ENCODE data around the gene NCOR2. TPM values are rescaled to one million over a fixed set of nuclear protein-coding genes. Genes with fewer than 3 reads are reported as not detected.
A peak's percentile ranks its signal among the peaks of the same experiment; 100 is the strongest.
"Not testable (repeated sequence)": the region's sequence is repeated elsewhere in the genome, so short reads cannot be mapped to it uniquely, and the experiment has no call there.

Gene NCOR2
- total RNA-seq, 2 donors from 2014 or later = 137 to 148 TPM

DNA sequence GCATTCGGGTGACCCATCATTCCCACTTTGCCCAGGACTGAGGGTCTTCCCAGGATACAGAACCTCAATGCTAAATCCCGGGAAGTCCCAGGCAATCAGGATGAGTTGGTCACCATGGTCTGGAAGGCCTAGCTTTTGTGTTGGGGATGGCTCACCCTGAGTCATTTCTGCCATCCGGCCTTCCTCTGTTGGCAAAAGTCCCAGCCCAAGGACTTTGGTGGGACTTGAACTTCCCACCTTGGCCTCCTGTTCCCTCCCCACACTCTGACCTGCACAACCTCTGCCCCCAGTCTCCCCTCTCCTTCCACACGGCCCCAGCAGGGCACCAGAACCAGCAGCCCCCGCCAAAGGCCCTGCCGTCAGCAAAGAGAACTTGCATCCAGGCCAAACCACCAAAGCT, 24.6 kb upstream of the NCOR2 start:
- H3K4me3 ChIP-seq = no peak overlapping the region
- intact Hi-C loops (cut with DNase I) = no loop called here
- TF ChIP-seq, protein P1, sequence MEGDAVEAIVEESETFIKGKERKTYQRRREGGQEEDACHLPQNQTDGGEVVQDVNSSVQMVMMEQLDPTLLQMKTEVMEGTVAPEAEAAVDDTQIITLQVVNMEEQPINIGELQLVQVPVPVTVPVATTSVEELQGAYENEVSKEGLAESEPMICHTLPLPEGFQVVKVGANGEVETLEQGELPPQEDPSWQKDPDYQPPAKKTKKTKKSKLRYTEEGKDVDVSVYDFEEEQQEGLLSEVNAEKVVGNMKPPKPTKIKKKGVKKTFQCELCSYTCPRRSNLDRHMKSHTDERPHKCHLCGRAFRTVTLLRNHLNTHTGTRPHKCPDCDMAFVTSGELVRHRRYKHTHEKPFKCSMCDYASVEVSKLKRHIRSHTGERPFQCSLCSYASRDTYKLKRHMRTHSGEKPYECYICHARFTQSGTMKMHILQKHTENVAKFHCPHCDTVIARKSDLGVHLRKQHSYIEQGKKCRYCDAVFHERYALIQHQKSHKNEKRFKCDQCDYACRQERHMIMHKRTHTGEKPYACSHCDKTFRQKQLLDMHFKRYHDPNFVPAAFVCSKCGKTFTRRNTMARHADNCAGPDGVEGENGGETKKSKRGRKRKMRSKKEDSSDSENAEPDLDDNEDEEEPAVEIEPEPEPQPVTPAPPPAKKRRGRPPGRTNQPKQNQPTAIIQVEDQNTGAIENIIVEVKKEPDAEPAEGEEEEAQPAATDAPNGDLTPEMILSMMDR (IDR thresholded peaks at IDR 0.05) = no peak
- DNase-seq = no peak
- no peaks in the 10 kb centered on the region for H3K9me3 ChIP-seq
- H3K27me3 ChIP-seq = no peaks in the 10 kb centered on the region
- peaks cover 6% of the 10 kb centered on the region for H3K4me1 ChIP-seq
- H3K9ac ChIP-seq (ENCODE audit: low read depth in 2 of 2, low read length in 2 of 2) = no peak overlapping the region
- peak overlapping the region; percentile 44 for H3K27ac ChIP-seq
- H3K36me3 ChIP-seq = no peaks in the 10 kb centered on the region

DNA sequence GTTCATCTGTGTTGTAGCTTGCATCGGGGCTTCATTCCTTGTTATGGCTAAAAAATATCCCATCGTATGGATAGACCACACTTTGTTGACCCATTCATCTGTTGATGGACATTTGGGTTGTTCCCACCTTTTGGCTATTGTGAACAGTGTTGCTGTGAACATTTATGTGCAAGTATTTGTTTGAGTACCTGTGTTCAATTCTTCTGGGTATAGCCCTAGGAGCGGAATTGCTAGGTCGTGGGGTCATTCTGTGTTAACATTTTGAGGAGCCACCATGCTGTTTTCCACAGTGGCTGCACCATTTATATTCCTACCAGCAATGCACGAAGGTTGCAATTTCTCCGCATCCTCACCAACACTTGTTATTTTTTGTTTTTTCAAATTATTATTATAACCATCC, 23.0 kb upstream of the NCOR2 start:
- Histone ChIP-seq H3K4me1 (peaks cover 6% of the 10 kb centered on the region), H3K4me3 (no peak overlapping the region), H3K9ac (ENCODE audit: low read depth in 2 of 2, low read length in 2 of 2) (no peak overlapping the region), H3K36me3 (no peaks in the 10 kb centered on the region), H3K9me3 (no peaks in the 10 kb centered on the region), H3K27me3 (no peaks in the 10 kb centered on the region), H3K27ac (no peak overlapping the region)
- intact Hi-C loops (cut with DNase I) = no loop called here
- TF ChIP-seq, protein P1 (IDR thresholded peaks at IDR 0.05) = no peak
- no peak for DNase-seq

DNA sequence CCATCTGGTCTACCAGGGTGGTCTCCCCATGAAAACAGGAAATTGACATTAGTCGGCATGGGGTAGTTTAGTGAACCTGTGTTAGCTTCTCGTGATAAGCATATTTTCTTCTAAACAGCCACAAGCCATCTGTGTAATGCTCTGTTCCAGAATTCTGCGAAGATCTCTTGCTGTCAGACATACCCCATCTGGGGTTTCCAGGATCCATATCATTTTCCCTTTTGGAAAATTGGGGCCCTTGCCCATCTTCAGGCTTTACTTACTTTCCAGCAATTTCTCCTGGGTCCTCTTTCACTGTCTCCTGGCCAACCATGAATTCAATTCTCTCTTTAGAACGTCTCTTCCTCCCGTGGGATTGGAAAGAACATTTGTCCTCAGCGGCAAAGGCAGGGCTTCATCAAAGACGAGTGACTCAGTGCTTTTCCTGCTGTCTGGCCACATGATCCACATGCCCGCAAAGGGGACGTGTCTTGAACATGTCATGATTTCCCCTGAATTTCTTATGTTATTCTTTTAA, 21.4 kb upstream of the NCOR2 start:
- H3K9ac ChIP-seq (ENCODE audit: low read depth in 2 of 2, low read length in 2 of 2) = no peak overlapping the region
- H3K36me3 ChIP-seq = no peaks in the 10 kb centered on the region
- no peaks in the 10 kb centered on the region for H3K27me3 ChIP-seq
- no peaks in the 10 kb centered on the region for H3K9me3 ChIP-seq
- H3K4me3 ChIP-seq = no peak overlapping the region
- intact Hi-C loops (cut with DNase I) = no loop called here
- H3K27ac ChIP-seq = no peak overlapping the region
- TF ChIP-seq, protein P1 (IDR thresholded peaks at IDR 0.05) = no peak
- H3K4me1 ChIP-seq = peaks cover 6% of the 10 kb centered on the region
- no peak for DNase-seq

DNA sequence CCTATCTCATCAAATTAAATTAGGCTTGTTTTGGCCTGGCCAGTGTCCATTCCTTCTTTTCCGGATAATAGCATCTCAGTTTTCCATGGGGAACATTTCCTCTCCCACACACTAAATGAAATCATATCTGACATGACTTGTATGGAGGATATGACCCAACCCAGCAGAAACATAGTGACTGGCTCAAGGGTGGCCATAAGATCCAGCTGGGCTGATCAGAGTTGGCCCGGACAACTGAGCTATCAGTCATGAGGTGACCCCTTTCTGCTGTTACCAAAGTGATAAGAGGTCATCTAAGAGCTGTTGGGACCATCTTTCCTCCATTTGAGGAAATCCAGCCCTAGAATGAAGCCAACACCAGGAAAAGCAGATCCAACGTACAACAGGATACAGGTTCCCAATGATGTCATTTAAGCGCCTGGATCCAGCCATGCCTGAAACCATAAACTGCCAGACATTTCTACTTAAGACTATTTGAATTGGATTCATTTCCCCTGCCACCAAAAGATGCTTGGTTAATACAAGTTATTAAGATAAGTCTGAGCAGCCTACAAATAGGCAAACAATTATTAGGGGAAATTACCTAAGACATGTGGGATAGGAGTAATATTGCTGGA, 20.7 kb upstream of the NCOR2 start:
- peaks cover 6% of the 10 kb centered on the region for H3K4me1 ChIP-seq
- H3K27me3 ChIP-seq = no peaks in the 10 kb centered on the region
- DNase-seq = no peak
- H3K4me3 ChIP-seq = no peak overlapping the region
- no peaks in the 10 kb centered on the region for H3K9me3 ChIP-seq
- no peak overlapping the region for H3K9ac ChIP-seq (ENCODE audit: low read depth in 2 of 2, low read length in 2 of 2)
- no peak overlapping the region for H3K27ac ChIP-seq
- TF ChIP-seq, protein P1 (IDR thresholded peaks at IDR 0.05) = no peak
- intact Hi-C loops (cut with DNase I) = no loop called here
- no peaks in the 10 kb centered on the region for H3K36me3 ChIP-seq

DNA sequence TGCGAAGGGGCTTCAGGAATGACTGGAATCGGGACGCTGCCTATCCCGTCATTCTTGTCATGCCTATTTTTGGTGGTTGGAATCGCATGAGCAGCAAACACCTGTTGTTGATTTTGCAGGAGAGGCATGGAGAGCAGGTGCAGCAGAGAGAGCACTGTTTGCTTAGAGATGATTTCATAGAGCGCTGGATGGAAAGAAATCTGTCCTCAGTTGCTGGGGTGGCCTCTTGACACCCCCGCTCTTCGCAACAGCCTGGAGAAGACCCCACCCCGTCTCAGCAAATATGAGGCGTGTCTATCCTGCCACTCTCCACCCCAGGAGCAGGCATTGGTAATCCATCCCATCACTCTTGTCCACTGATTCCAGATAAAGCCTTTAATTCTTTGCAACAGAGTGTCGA, 19.3 kb upstream of the NCOR2 start:
- no peaks in the 10 kb centered on the region for H3K36me3 ChIP-seq
- DNase-seq = peak; percentile 60
- H3K4me3 ChIP-seq = no peak overlapping the region
- H3K4me1 ChIP-seq = no peaks in the 10 kb centered on the region
- no peak overlapping the region for H3K9ac ChIP-seq (ENCODE audit: low read depth in 2 of 2, low read length in 2 of 2)
- TF ChIP-seq, protein P1 (IDR thresholded peaks at IDR 0.05) = no peak
- intact Hi-C loops (cut with DNase I) = no loop called here
- no peak overlapping the region for H3K27ac ChIP-seq
- H3K9me3 ChIP-seq = no peaks in the 10 kb centered on the region
- H3K27me3 ChIP-seq = no peaks in the 10 kb centered on the region

DNA sequence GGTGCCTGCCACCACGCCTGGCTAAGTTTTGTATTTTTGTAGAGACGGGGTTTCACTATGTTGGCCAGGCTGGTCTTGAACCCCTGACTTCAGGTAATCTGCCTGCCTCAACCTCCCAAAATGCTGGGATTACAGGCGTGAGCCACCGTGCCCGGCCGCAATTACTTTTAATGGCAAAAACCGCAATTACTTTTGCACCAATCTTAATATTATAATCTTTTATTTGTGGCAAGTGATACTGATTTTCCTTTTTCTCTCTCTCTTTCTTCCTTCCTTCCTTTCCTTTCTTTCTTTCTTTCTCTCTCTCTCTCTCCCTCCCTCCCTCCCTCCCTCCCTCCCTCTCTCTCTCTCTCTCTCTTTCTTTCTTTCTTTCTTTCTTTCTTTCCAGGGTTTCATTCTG, 17.1 kb upstream of the NCOR2 start:
- H3K9ac ChIP-seq (ENCODE audit: low read depth in 2 of 2, low read length in 2 of 2); H3K27me3 ChIP-seq; H3K4me3 ChIP-seq; H3K36me3 ChIP-seq; intact Hi-C loops (cut with DNase I); DNase-seq; H3K27ac ChIP-seq; H3K4me1 ChIP-seq; H3K9me3 ChIP-seq: not testable (repeated sequence)

All from colonic mucosa (tissue), 4 donors.